Heart right ventricle (tissue), 16 donors: ENCODE results near the gene BBLN. TPM values are rescaled to one million over a fixed set of nuclear protein-coding genes. Genes with fewer than 3 reads are reported as not detected.

Experiments
- ATAC-seq, 8 donors: fragments of 200-7000 bp; cut with Tn5 transposase; one replicate each; pipeline ENCODE4 v1.9.1; 2020; ENCODE audit warnings: mild to moderate bottlenecking in 8 of 8, moderate library complexity in 8 of 8, moderate number of reproducible peaks in 1 of 8
- DNase-seq, 2 donors: peaks; one replicate each; pipeline ENCODE4 v3.0.0-alpha.2; 2020
- H3K27ac ChIP-seq, 10 donors: fragments of 200-600 bp; sonication (generic) in 2 of 10; one replicate each; pipeline versions ENCODE4 v1.5.0 to v1.8.0; 2020 to 2022; ENCODE audit warnings: mild to moderate bottlenecking in 3 of 10
- H3K27me3 ChIP-seq, 7 donors: fragments of 200-600 bp; one replicate each; pipeline ENCODE4 v1.8.0; 2021 to 2022; ENCODE audit warnings: mild to moderate bottlenecking in 2 of 7
- H3K36me3 ChIP-seq, 9 donors: fragments of 200-600 bp; sonication (generic) in 1 of 9; one replicate each; pipeline versions ENCODE4 v1.5.0 to v1.8.0; 2020 to 2022; ENCODE audit warnings: mild to moderate bottlenecking in 2 of 9
- H3K4me1 ChIP-seq, 9 donors: fragments of 200-600 bp; sonication (generic) in 1 of 9; one replicate each; pipeline versions ENCODE4 v1.5.0 to v1.8.0; 2020 to 2022; ENCODE audit warnings: mild to moderate bottlenecking in 4 of 9
- H3K4me3 ChIP-seq, 10 donors: fragments of 200-600 bp; sonication (generic) in 2 of 10; one replicate each; pipeline versions ENCODE4 v1.5.0 to v1.8.0; 2020 to 2022; ENCODE audit warnings: mild to moderate bottlenecking in 7 of 10, moderate library complexity in 2 of 10
- H3K9me3 ChIP-seq, 11 donors: fragments of 200-600 bp in 10 of 11; sonication (generic) in 2 of 11; one replicate each; pipeline versions ENCODE4 v1.5.0 to v1.8.0; 2013 to 2022; ENCODE audit warnings: mild to moderate bottlenecking in 2 of 11, control low read depth in 1 of 11, moderate library complexity in 1 of 11
- WGBS, 2 donors: extraction: QIAGEN DNeasy Blood & Tissue Kit; methylation state at CpG; one replicate each; pipeline ENCODE4 v1.1.7; 2013; ENCODE audit warnings: inconsistent platforms in 1 of 2; 5-methylcytosine and 5-hydroxymethylcytosine counted together
- intact Hi-C, 10 donors: fragments of 100-400 bp; cut with DNase I; formaldehyde crosslinking; loops; one replicate each; pipeline versions ENCODE4 v1.11.1 to v1.14.2; 2022
- polyA plus RNA-seq, 2 donors: library from polyadenylated mRNA; stranded (reverse); fragments of 200-250 nt; gene quantifications; one replicate each; pipeline ENCODE4 v1.2.3, GENCODE V29; 2013
- total RNA-seq, 10 donors: library from RNA; stranded (reverse); fragmentation: NEBNext Ultra II Directional in 3 of 10; extraction: Animal tissue kit (Norgen Biotek cat#: 25700) in 3 of 10; gene quantifications; one replicate each; pipeline versions ENCODE4 v1.2.1 to v1.2.4, GENCODE V29; 2021 to 2023
- TF ChIP-seq, protein P1 (sequence below), 9 donors: fragments of 200-600 bp; sonication (generic) in 2 of 9; IDR thresholded peaks; one replicate each; pipeline versions ENCODE4 v1.5.0 to v1.8.0; 2021 to 2022; ENCODE audit warnings: antibody characterized with exemption in 9 of 9, mild to moderate bottlenecking in 5 of 9, moderate library complexity in 1 of 9
- donor health status: Arrhythmogenic right ventricular cardiomyopathy.
- donor health status: ischemic (EF 13 %, LVEDD 7.1; RV severe dilation, severe dysfunction).
- donor health status: healthy with polysubstance abuse.
- donor health status: DM: no; HTN: yes; CAD: no.
- donor health status: DM: no; HTN: no; CAD: no.
- donor health status: ischemic (EF 25% LVEDD 6.9; RV normal size, moderate dysfunction).
- donor health status: ischemic (EF 25% LVEDD 5.7; RV mildly dilated, moderate dysfunction).
- donor health status: healthy.
- donor health status: DM: yes; HTN: yes; CAD: no.
- donor health status: Ischemic cardiomyopathy.
- donor health status: ischemic (EF 35%, LVEDD 5.7; RV mildly dilated, moderate dysfunction).
- donor health status: nonischemic (EF 11% LVEDD 7.7; RV severe dilation, severe dysfunction).
- donor health status: DM: yes; HTN: yes; CAD: no.
- donor health status: PGD.
- donor health status: ischemic (EF 29% LVEDD 5.4; RV normal size, mild dysfunction).
- donor health status: nonischemic (EF 23%, LVEDD 6.1; RV moderate dilation, normal function).

Gene BBLN
- total and polyA plus RNA-seq, 12 donors = 29.5 to 159 (median 38.6) TPM

DNA sequence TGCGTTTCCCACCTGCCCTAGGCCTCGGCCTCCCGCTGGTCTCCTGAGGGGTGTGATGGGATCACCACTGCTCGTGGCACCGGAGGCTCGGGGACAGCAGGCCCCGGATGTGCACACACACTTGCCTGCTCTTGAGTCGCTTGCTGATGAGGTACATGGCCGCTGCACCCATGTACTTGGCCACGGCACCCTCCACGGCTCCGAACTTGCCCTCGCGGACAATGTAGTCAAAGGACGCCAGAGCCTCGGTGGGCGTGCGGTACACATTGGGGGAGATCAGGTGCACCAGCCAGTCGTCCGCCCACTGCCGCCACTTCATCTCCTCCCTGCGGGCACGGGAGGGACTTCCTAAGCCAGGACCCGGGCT, 37.3 kb upstream of the BBLN start:
- H3K27me3 ChIP-seq = no peaks in the 10 kb centered on the region
- TF ChIP-seq, protein P1, sequence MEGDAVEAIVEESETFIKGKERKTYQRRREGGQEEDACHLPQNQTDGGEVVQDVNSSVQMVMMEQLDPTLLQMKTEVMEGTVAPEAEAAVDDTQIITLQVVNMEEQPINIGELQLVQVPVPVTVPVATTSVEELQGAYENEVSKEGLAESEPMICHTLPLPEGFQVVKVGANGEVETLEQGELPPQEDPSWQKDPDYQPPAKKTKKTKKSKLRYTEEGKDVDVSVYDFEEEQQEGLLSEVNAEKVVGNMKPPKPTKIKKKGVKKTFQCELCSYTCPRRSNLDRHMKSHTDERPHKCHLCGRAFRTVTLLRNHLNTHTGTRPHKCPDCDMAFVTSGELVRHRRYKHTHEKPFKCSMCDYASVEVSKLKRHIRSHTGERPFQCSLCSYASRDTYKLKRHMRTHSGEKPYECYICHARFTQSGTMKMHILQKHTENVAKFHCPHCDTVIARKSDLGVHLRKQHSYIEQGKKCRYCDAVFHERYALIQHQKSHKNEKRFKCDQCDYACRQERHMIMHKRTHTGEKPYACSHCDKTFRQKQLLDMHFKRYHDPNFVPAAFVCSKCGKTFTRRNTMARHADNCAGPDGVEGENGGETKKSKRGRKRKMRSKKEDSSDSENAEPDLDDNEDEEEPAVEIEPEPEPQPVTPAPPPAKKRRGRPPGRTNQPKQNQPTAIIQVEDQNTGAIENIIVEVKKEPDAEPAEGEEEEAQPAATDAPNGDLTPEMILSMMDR (IDR thresholded peaks at IDR 0.05) = no peak
- H3K4me1 ChIP-seq = peaks cover 11 to 32% (median 27%) of the 10 kb centered on the region in 9 donors
- ATAC-seq = no peak
- peaks cover 0 to 54% (median 24%) of the 10 kb centered on the region in 9 donors for H3K36me3 ChIP-seq
- 91 to 94% methylated on average over 24 of the region's 24 CpGs for WGBS, 2 donors
- intact Hi-C loops = no loop called here
- no peaks in the 10 kb centered on the region for H3K9me3 ChIP-seq
- DNase-seq = peak in 1 of 2 donors; percentile 12
- no peak overlapping the region for H3K27ac ChIP-seq
- H3K4me3 ChIP-seq = no peak overlapping the region

DNA sequence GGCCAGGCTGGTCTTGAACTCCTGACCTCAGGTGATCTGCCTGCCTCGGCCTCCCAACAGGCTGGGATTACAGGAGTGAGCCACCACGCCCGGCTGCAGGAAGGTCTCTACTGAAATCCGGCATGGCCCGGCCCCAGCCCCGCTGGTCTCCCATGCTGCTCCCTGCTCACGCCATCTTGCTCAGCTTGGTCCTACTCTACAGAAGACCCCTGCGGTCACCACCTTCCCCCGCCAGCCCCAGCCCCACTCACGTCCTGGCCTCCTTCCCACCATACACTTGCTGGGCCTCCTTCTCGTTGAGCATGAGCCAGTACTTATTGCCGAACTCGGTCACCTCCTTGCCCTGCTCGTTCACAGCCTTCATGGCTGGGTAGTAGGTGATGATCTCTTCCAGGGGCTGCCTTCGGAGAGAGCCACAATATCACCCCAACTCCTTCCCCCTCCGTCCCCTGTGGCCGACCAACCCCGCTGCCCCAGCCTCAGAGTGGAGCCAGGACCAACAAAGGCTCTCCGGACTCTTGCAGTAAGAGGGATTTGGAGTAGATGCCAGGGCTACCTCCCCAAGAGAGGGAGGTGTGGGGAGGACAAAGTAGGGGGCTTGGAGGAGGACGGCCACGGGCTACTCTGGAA, 36.5 kb upstream of the BBLN start:
- Histone ChIP-seq H3K36me3 (peaks cover 0 to 54% (median 24%) of the 10 kb centered on the region in 9 donors), H3K4me1 (peaks cover 11 to 27% (median 23%) of the 10 kb centered on the region in 9 donors), H3K9me3 (no peaks in the 10 kb centered on the region), H3K27me3 (no peaks in the 10 kb centered on the region), H3K27ac (no peak overlapping the region), H3K4me3 (no peak overlapping the region)
- DNase-seq (peak in 1 of 2 donors; percentile 9), ATAC-seq (no peak)
- WGBS, 2 donors = 91 to 94% methylated on average over 21 of the region's 21 CpGs
- intact Hi-C loops = no loop called here
- TF ChIP-seq, protein P1 (IDR thresholded peaks at IDR 0.05) = no peak

DNA sequence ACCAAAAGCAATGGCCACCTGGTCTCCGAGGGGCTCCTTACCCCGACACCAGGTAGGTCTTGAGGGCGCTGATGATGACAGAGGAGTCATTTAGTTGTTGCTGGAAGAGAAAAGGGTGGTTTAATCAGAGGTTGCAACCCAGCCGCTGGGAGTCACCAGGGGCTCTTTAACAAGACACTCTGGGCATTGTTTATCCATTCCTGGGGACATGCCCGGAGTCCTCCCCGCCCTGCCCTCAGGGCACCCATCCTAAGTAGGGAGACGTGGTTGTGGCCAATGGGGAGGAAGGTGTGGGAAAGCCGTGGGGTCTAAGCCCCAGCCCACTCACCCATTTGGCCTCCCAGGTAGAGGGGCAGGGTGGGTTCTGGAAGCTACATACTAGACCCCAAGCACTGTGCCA, 35.6 kb upstream of the BBLN start:
- 87 to 91% methylated on average over 8 of the region's 8 CpGs for WGBS, 2 donors
- H3K27ac ChIP-seq = no peak overlapping the region
- no peaks in the 10 kb centered on the region for H3K27me3 ChIP-seq
- H3K4me3 ChIP-seq = no peak overlapping the region
- intact Hi-C loops = no loop called here
- H3K36me3 ChIP-seq = peaks cover 0 to 54% (median 24%) of the 10 kb centered on the region in 9 donors
- DNase-seq (peak in 1 of 2 donors; percentile 4), ATAC-seq (no peak)
- peaks cover 13 to 36% (median 28%) of the 10 kb centered on the region in 9 donors for H3K4me1 ChIP-seq
- TF ChIP-seq, protein P1 (IDR thresholded peaks at IDR 0.05) = no peak
- H3K9me3 ChIP-seq = peaks cover 0 to 1% (median 0%) of the 10 kb centered on the region in 11 donors

DNA sequence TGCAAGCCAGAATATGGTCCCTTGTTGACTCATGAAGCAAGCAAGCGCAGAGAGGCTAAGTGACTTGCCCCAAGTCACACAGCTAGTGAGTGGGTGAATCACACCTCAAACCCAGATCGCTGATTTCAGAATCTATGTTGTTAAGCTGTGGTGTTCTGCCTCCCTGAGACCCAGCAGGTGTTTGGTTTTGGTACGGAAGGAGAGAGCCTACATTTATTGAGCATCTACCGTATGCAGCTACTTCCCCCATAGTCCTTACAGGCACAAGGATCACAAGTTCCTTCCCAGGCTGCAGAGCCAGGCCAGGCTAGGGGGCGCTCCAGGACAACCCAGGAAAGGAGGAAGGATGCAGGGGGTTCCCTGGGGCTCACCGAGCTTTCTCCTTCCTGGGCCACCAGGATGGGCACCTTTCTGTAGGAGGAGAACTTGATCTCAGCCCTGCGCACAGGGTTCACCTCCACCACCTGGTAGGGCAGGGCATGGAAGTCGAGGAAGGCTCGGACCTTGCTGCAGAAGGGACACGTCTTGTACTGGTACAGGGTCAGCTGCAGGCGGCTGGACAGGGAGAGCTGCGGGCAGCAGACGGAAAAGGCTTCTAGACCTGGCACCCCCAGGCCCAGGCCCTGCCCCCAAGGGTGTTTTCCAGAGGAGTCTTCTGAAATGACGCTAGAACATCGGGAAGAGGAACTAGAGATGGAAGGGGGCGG, 35.0 kb upstream of the BBLN start:
- Histone ChIP-seq H3K36me3 (peaks cover 0 to 52% (median 24%) of the 10 kb centered on the region in 9 donors), H3K4me1 (peaks cover 13 to 39% (median 28%) of the 10 kb centered on the region in 9 donors), H3K9me3 (peaks cover 0 to 4% (median 0%) of the 10 kb centered on the region in 11 donors), H3K27me3 (no peaks in the 10 kb centered on the region), H3K27ac (peak overlapping the region in 4 of 10 donors; percentile 13 to 62 (median 28)), H3K4me3 (peak overlapping the region in 2 of 10 donors; percentile 10 to 83)
- intact Hi-C loops = no loop called here
- ATAC-seq (no peak), DNase-seq (peak; percentile 61 to 62)
- TF ChIP-seq, protein P1 (IDR thresholded peaks at IDR 0.05) = peak in 7 of 9 donors; percentile 39 to 65 (median 56)
- WGBS, 2 donors = 66 to 70% methylated on average over 16 of the region's 16 CpGs
